Lower lobe of right lung (tissue), 2 donors: Measurements from ENCODE around the gene ATAD3C. TPM values are rescaled to one million over a fixed set of nuclear protein-coding genes. Genes with fewer than 3 reads are reported as not detected.
"Not testable (repeated sequence)": the region's sequence is repeated elsewhere in the genome, so short reads cannot be mapped to it uniquely, and the experiment has no call there.

Experiments used
- ATAC-seq, 2 donors: fragments of 200-7000 bp; cut with Tn5 transposase; one replicate each; pipeline ENCODE4 v1.9.1; 2020 to 2022; ENCODE audit warnings: mild to moderate bottlenecking in 2 of 2, moderate library complexity in 2 of 2
- DNase-seq: peaks from one replicate; pipeline ENCODE4 v3.0.0-alpha.2; 2020
- H3K27ac ChIP-seq: fragments of 200-600 bp; one replicate; pipeline ENCODE4 v1.8.0; 2022
- H3K27me3 ChIP-seq: fragments of 200-600 bp; one replicate; pipeline ENCODE4 v1.8.0; 2022; ENCODE audit warnings: low read depth
- H3K36me3 ChIP-seq: fragments of 200-600 bp; one replicate; pipeline ENCODE4 v1.8.0; 2022; ENCODE audit warnings: mild to moderate bottlenecking
- H3K4me1 ChIP-seq: fragments of 200-600 bp; one replicate; pipeline ENCODE4 v1.8.0; 2022
- H3K4me3 ChIP-seq: fragments of 200-600 bp; one replicate; pipeline ENCODE4 v1.8.0; 2022; ENCODE audit warnings: mild to moderate bottlenecking
- H3K9me3 ChIP-seq: fragments of 200-600 bp; one replicate; pipeline ENCODE4 v1.8.0; 2022
- CTCF ChIP-seq: fragments of 200-600 bp; IDR thresholded peaks from one replicate; pipeline ENCODE4 v1.8.0; 2022; ENCODE audit warnings: antibody characterized with exemption, mild to moderate bottlenecking
- intact Hi-C: fragments of 100-400 bp; cut with DNase I; formaldehyde crosslinking; loops from one replicate; pipeline ENCODE4 v1.11.0; 2022
- total RNA-seq: library from RNA; stranded (reverse); fragmentation: NEBNext Ultra II Directional; extraction: Animal tissue kit (Norgen Biotek cat#: 25700); gene quantifications from one replicate; pipeline ENCODE4 v1.2.1, GENCODE V29; 2021
- donor health status: DM: no; HTN: yes; CAD: no; lungs with severe emphysema.

The ATAD3C gene
- total RNA-seq, 1 donor from 2014 or later: 7.8 TPM

- no peaks in the 10 kb centered on the region for H3K9me3 ChIP-seq
- peak within 1 kb of the TSS; percentile 86 for H3K4me3 ChIP-seq
- no peaks in the 10 kb centered on the region for H3K27me3 ChIP-seq
- peaks cover 21% of the 10 kb centered on the region for H3K4me1 ChIP-seq
- DNase-seq (peak; percentile 96), ATAC-seq (peak; percentile 97 to 98)
- no peaks in the 10 kb centered on the region for H3K36me3 ChIP-seq
- TF ChIP-seq CTCF: no peak
- intact Hi-C loops: no loop called here
- peak within 1 kb of the TSS; percentile 85 for H3K27ac ChIP-seq
Observed at GRCh38 chr1:1471389-1472052, 22.0 kb downstream of the ATAD3C start, which contains the start of gene ATAD3B. ATAD3B (plus strand) TSS chr1:1471765; CDS start chr1:1471885, 120 bp downstream.

GRCh38 chr1:1472053-1472876 lies 22.8 kb downstream of the ATAD3C start:
- H3K27me3 ChIP-seq, H3K9me3 ChIP-seq, DNase-seq, H3K36me3 ChIP-seq, intact Hi-C loops: not testable (repeated sequence)
- H3K27ac ChIP-seq: peak overlapping the region; percentile 85
- H3K4me1 ChIP-seq: peaks cover 21% of the 10 kb centered on the region
- peak overlapping the region; percentile 86 for H3K4me3 ChIP-seq
- peak; percentile 2 to 3 for ATAC-seq

GRCh38 chr1:1476011-1476410 lies 26.5 kb downstream of the ATAD3C start:
- H3K27ac ChIP-seq, ATAC-seq, H3K9me3 ChIP-seq, DNase-seq, H3K27me3 ChIP-seq, intact Hi-C loops, H3K4me3 ChIP-seq: not testable (repeated sequence)
- peaks cover 37% of the 10 kb centered on the region for H3K36me3 ChIP-seq
- peaks cover 14% of the 10 kb centered on the region for H3K4me1 ChIP-seq

GRCh38 chr1:1477206-1477605 lies 27.7 kb downstream of the ATAD3C start:
- no peaks in the 10 kb centered on the region for H3K9me3 ChIP-seq
- DNase-seq (no peak), ATAC-seq (no peak)
- H3K27ac ChIP-seq: no peak overlapping the region
- H3K36me3 ChIP-seq: peaks cover 43% of the 10 kb centered on the region
- peaks cover 12% of the 10 kb centered on the region for H3K4me1 ChIP-seq
- TF ChIP-seq CTCF: no peak
- no peak overlapping the region for H3K4me3 ChIP-seq
- intact Hi-C loops: no loop called here
- H3K27me3 ChIP-seq: no peaks in the 10 kb centered on the region

- Histone ChIP-seq H3K4me3 (no peak overlapping the region), H3K4me1 (no peaks in the 10 kb centered on the region), H3K27ac (no peak overlapping the region), H3K36me3 (peaks cover 67% of the 10 kb centered on the region), H3K27me3 (no peaks in the 10 kb centered on the region), H3K9me3 (no peaks in the 10 kb centered on the region)
- ATAC-seq (peak in 1 of 2 donors; percentile 7), DNase-seq (no peak)
- no peak for TF ChIP-seq CTCF
- intact Hi-C loops: no loop called here
Observed at GRCh38 chr1:1479547-1480487, 30.3 kb downstream of the ATAD3C start.

GRCh38 chr1:1480488-1480867 lies 31.0 kb downstream of the ATAD3C start:
- H3K36me3 ChIP-seq: peaks cover 70% of the 10 kb centered on the region
- ATAC-seq, H3K27ac ChIP-seq, intact Hi-C loops, H3K27me3 ChIP-seq, H3K4me1 ChIP-seq, DNase-seq, H3K4me3 ChIP-seq, H3K9me3 ChIP-seq: not testable (repeated sequence)

GRCh38 chr1:1481811-1482210 lies 32.3 kb downstream of the ATAD3C start:
- H3K9me3 ChIP-seq, H3K4me1 ChIP-seq, DNase-seq, intact Hi-C loops, H3K27ac ChIP-seq, H3K27me3 ChIP-seq, H3K4me3 ChIP-seq, ATAC-seq: not testable (repeated sequence)
- peaks cover 81% of the 10 kb centered on the region for H3K36me3 ChIP-seq
